Gastroesophageal sphincter (tissue), 4 donors: ENCODE data around the gene EBF4. TPM values are rescaled to one million over a fixed set of nuclear protein-coding genes. Genes with fewer than 3 reads are reported as not detected.
"Not testable (repeated sequence)": the region's sequence is repeated elsewhere in the genome, so short reads cannot be mapped to it uniquely, and the experiment has no call there.

Experiments
- ATAC-seq: fragments of 150-250 bp; one replicate; pipeline ENCODE4 v1.9.1; 2016; ENCODE audit warnings: mild to moderate bottlenecking, moderate library complexity
- H3K27ac ChIP-seq, 4 donors: fragments of 200-600 bp; sonication (generic) in 3 of 4; 1 replicate in 3 of 4; 2 replicates in 1 of 4; pipeline ENCODE4 v1.5.1; 2016 to 2019
- H3K27me3 ChIP-seq: fragments of 200-600 bp; sonication (generic); one replicate; pipeline ENCODE4 v1.5.1; 2019
- H3K36me3 ChIP-seq, 2 donors: fragments of 200-600 bp; sonication (generic); one replicate each; pipeline ENCODE4 v1.5.1; 2019; ENCODE audit warnings: control low read depth in 1 of 2
- H3K4me1 ChIP-seq, 3 donors: fragments of 200-600 bp; sonication (generic); 1 replicate in 2 of 3; 2 replicates in 1 of 3; pipeline ENCODE4 v1.5.1; 2016 to 2019; ENCODE audit warnings: control low read depth in 2 of 3
- H3K4me3 ChIP-seq, 2 donors: fragments of 200-600 bp; sonication (generic); one replicate each; pipeline ENCODE4 v1.5.1; 2019; ENCODE audit warnings: mild to moderate bottlenecking in 1 of 2, moderate library complexity in 1 of 2
- H3K9me3 ChIP-seq, 3 donors: fragments of 200-600 bp; sonication (generic); one replicate each; pipeline ENCODE4 v1.5.1; 2017 to 2019; ENCODE audit warnings: control low read depth in 2 of 3
- EP300 ChIP-seq: sonication (generic); formaldehyde crosslinking; IDR thresholded peaks from one replicate; pipeline ENCODE4 v1.6.1; 2017; ENCODE audit warnings: antibody characterized with exemption, mild to moderate bottlenecking
- POLR2A ChIP-seq, 2 donors: fragments of 450-650 bp; IDR thresholded peaks; one replicate each; pipeline ENCODE4 v1.6.1; 2017; ENCODE audit warnings: antibody characterized with exemption in 2 of 2, mild to moderate bottlenecking in 2 of 2, moderate library complexity in 1 of 2
- POLR2AphosphoS5 ChIP-seq: sonication (generic); formaldehyde crosslinking; IDR thresholded peaks from one replicate; pipeline ENCODE4 v1.6.1; 2017; ENCODE audit warnings: antibody characterized with exemption
- WGBS, 2 donors: methylation state at CpG; one replicate each; pipeline ENCODE4 v1.1.5; 2018; ENCODE audit warnings: low coverage in 1 of 2; 5-methylcytosine and 5-hydroxymethylcytosine counted together
- total RNA-seq, 4 donors: library from RNA; depleted of rRNA; stranded (reverse); fragments of >200 nt; gene quantifications; one replicate each; pipeline ENCODE4 v1.1.0, GENCODE V29; 2016
- TF ChIP-seq, protein P1 (sequence below), 4 experiments: fragments of 200-600 bp in 2 of 4; fragments of 450-650 bp in 2 of 4; sonication (generic) in 1 of 4; IDR thresholded peaks; one replicate each; pipeline ENCODE4 v1.5.1; 2017 to 2019; ENCODE audit warnings: antibody characterized with exemption in 4 of 4, mild to moderate bottlenecking in 2 of 4, moderate library complexity in 2 of 4

The EBF4 gene
- total RNA-seq, 4 donors from 2014 or later: 14.5 to 36.6 (median 19.6) TPM

DNA sequence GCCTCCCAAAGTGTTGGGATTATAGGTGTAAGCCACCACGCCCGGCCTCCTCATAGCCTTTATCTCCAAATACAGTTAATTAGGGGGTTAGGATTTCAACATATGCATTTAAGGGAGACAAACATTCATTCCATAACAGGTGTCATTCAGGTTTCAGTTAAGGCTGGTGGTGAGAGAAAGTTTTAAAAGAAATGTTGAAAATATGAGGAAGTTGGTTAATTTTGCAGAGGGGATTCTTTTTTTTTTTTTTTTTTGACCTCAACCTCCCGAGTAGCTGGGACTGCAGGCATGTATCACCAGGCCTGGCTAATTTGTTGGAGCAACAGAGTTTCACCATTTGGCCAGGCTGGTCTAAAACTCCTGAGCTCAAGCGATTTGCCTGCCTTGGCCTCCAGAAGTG lies 12.5 kb upstream of the EBF4 start:
- Histone ChIP-seq H3K27me3 (no peaks in the 10 kb centered on the region), H3K27ac (no peak overlapping the region), H3K9me3 (no peaks in the 10 kb centered on the region)

DNA sequence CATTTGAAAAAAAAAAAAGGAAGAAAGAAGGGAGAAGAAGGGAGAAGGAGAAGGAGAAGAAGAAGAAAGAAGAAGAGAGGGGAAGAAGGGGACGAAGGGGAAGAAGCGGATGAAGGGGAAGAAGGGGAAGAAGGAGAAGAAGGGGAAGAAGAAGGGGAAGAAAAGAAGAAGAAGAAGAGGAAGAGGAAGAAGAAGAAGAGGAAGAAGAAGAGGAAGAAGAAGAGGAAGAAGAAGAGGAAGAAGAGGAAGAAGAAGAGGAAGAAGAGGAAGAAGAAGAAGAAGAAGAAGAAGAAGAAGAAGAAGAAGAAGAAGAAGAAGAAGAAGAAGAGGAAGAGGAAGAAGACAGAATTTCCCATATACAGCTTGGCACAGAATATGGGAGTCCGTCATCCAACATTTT lies 10.5 kb upstream of the EBF4 start:
- not testable (repeated sequence) for H3K9me3 ChIP-seq, H3K27ac ChIP-seq, H3K4me3 ChIP-seq, H3K36me3 ChIP-seq, H3K4me1 ChIP-seq, ATAC-seq, H3K27me3 ChIP-seq
- 90 to 93% methylated on average over 3 of the region's 3 CpGs for WGBS, 2 donors

More for the DNA sequence above, 12.5 kb upstream of the EBF4 start:
- no peaks in the 10 kb centered on the region for H3K4me1 ChIP-seq
- ATAC-seq: no peak
- WGBS, 2 donors: 72 to 79% methylated on average over 4 of the region's 4 CpGs
- no peaks in the 10 kb centered on the region for H3K36me3 ChIP-seq
- TF ChIP-seq POLR2A (IDR thresholded peaks at IDR 0.05) (no peak), EP300 (no peak), POLR2AphosphoS5 (no peak)
- TF ChIP-seq, protein P1, sequence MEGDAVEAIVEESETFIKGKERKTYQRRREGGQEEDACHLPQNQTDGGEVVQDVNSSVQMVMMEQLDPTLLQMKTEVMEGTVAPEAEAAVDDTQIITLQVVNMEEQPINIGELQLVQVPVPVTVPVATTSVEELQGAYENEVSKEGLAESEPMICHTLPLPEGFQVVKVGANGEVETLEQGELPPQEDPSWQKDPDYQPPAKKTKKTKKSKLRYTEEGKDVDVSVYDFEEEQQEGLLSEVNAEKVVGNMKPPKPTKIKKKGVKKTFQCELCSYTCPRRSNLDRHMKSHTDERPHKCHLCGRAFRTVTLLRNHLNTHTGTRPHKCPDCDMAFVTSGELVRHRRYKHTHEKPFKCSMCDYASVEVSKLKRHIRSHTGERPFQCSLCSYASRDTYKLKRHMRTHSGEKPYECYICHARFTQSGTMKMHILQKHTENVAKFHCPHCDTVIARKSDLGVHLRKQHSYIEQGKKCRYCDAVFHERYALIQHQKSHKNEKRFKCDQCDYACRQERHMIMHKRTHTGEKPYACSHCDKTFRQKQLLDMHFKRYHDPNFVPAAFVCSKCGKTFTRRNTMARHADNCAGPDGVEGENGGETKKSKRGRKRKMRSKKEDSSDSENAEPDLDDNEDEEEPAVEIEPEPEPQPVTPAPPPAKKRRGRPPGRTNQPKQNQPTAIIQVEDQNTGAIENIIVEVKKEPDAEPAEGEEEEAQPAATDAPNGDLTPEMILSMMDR (IDR thresholded peaks at IDR 0.05): no peak
- H3K4me3 ChIP-seq: no peak overlapping the region

DNA sequence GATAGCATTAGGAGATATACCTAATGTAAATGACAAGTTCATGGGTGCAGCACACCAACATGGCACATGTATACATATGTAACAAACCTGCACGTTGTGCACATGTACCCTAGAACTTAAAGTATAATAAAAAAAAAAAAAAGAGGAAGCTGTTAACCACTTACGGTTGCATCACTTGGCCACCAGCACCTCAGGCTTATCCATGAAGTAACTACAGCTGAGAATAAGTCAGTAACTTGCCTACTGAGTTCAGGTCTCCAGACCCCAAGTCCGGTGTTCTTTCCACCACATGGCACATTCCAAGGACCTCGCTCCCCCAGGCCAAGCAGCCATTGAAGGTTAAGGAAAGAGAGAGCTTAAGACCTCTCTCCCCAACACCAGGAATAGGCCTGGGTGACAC lies 7.8 kb upstream of the EBF4 start:
- not testable (repeated sequence) for H3K27ac ChIP-seq, H3K4me1 ChIP-seq, H3K36me3 ChIP-seq, H3K9me3 ChIP-seq, H3K4me3 ChIP-seq, H3K27me3 ChIP-seq, ATAC-seq
- WGBS, 2 donors: 86 to 88% methylated on average over 4 of the region's 4 CpGs

DNA sequence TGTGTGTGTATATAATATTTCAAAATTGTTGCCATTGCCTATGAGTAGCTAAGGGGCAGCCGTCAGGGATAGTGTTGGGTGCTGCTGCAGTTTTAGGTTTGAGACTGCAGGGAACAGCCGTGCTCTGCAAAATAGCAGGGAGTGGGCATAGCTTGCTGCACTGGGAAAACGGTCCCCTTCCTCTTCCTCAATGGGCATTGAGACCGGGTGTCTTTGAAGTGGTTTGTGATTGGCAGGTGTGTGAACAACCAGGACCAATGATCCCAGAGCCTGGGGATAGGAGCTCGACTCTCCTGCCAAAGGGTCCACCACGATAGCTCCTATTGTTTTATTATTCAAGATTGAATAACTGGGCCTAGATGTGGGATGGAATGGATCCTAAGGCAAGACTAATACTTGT lies 5.1 kb upstream of the EBF4 start:
- Histone ChIP-seq H3K4me3 (no peak overlapping the region), H3K4me1 (peaks cover 0 to 10% (median 0%) of the 10 kb centered on the region in 3 donors), H3K9me3 (no peaks in the 10 kb centered on the region), H3K27ac (no peak overlapping the region), H3K27me3 (peaks cover 3% of the 10 kb centered on the region), H3K36me3 (no peaks in the 10 kb centered on the region)
- ATAC-seq: no peak
- TF ChIP-seq POLR2A (IDR thresholded peaks at IDR 0.05) (no peak), POLR2AphosphoS5 (no peak), EP300 (no peak)
- TF ChIP-seq, protein P1 (IDR thresholded peaks at IDR 0.05): no peak
- 20 to 35% methylated on average over 1 to 5 of the region's 6 CpGs for WGBS, 2 donors

DNA sequence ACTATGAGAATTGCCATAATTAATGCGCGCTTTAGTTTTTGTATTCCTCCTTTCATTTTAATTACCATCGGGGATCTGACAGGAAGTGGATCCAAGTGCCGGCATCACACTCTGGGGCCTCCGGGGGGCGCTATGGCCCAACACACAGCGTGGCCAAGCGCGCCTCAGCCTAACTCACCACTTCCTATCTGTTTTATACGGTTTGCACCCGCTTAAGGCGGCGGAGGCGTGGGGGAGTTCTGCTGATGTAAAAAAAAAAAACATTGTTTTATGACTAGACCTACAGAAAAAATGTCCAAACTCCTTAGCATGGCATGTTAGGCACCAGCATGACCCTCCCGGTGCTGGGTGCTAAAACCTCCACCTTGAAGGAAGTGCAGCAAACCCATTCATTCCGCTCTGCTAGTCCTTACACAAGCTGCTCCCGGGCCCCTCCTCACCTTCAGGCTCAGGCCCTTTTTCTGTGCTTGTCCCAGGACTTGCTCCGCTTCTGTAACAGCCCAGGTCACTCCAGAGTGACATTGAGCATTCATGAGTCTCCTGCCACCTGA lies 4.5 kb upstream of the EBF4 start:
- H3K9me3 ChIP-seq: no peaks in the 10 kb centered on the region
- no peak overlapping the region for H3K27ac ChIP-seq
- no peaks in the 10 kb centered on the region for H3K36me3 ChIP-seq
- WGBS, 2 donors: 26 to 39% methylated on average over 10 to 17 of the region's 18 CpGs
- ATAC-seq: no peak
- peaks cover 0 to 10% (median 0%) of the 10 kb centered on the region in 3 donors for H3K4me1 ChIP-seq
- H3K4me3 ChIP-seq: no peak overlapping the region
- TF ChIP-seq POLR2A (IDR thresholded peaks at IDR 0.05): no peak
- TF ChIP-seq, protein P1 (IDR thresholded peaks at IDR 0.05): peak in 2 of 4 experiments; percentile 37 to 56
- no peak for TF ChIP-seq EP300
- TF ChIP-seq POLR2AphosphoS5: no peak
- H3K27me3 ChIP-seq: peaks cover 3% of the 10 kb centered on the region

DNA sequence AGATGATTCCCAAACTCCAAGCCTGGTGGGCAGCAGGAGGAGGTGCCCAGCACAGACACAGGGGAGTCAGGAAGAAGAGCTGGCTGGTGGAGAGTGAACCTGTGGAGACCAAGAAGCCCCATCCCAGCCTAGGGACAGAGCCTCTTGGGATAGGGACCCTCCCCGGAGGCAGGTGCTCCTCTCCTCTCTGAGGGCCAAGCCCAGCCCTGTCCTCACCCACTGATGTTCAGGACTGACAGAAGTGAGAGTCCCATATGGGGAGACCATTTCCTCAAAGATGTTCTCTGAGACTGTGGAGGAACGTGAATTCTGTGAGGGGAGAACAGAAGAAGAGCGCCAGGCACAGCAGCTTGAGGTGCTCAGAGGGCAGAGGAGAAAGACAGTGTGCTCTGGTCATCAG lies 2.4 kb upstream of the EBF4 start:
- 60 to 100% methylated on average over 1 of the region's 3 CpGs for WGBS, 2 donors
- Histone ChIP-seq H3K36me3 (no peaks in the 10 kb centered on the region), H3K4me3 (no peak overlapping the region), H3K27me3 (peaks cover 11% of the 10 kb centered on the region), H3K4me1 (peaks cover 0 to 27% (median 2%) of the 10 kb centered on the region in 3 donors), H3K9me3 (no peaks in the 10 kb centered on the region), H3K27ac (no peak overlapping the region)
- no peak for ATAC-seq
- TF ChIP-seq, protein P1 (IDR thresholded peaks at IDR 0.05): no peak
- TF ChIP-seq EP300: no peak
- no peak for TF ChIP-seq POLR2A (IDR thresholded peaks at IDR 0.05)
- no peak for TF ChIP-seq POLR2AphosphoS5
